IPS-NIHi7 (cell line): ENCODE results near the gene EYA4.
"Not testable (repeated sequence)": the region's sequence is repeated elsewhere in the genome, so short reads cannot be mapped to it uniquely, and the experiment has no call there.

Experiments
- DNase-seq: peaks from one replicate; pipeline ENCODE4 v3.0.0; 2012; ENCODE audit warnings: mixed read lengths; ENCODE audit errors: extremely low spot score

The EYA4 gene

DNA sequence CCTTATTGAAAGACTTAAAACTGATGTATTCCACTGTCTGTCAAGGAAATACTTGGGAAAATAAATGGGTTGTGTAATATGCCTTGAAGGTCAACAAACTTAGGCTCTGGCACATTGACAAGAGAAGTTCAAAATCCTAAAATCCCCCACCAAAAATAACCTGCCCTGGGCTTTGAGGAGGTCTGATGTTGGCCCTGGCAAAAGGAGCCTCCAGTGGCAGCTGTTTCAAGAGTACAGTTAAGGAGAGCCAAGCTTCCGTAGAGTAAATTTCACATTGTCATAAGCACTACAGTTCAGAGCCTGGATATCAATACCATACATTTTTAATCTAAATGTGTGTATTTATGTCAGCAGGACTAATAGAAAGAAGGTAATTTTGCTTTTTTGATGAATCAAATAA is 282.7 kb downstream of the EYA4 start:
- no peak for DNase-seq

DNA sequence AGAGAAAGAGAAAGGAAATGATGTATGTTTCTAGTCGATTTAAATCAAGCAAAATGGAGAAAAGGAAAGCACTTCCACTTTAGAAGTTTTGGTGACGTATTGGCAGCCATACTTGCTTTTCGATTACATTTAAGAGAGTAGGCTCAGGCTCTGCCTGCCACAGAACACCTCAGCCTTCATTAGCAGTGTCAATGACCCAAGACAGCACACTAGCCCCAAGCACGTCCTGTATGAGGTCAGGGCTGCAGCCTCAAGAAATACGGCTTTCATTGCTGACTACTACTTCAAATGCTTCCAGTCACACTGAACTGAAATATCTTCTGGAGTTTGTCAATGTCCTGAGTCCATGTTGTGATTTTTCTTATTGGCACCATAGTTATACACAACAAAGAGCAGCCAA is 285.3 kb downstream of the EYA4 start:
- no peak for DNase-seq

DNA sequence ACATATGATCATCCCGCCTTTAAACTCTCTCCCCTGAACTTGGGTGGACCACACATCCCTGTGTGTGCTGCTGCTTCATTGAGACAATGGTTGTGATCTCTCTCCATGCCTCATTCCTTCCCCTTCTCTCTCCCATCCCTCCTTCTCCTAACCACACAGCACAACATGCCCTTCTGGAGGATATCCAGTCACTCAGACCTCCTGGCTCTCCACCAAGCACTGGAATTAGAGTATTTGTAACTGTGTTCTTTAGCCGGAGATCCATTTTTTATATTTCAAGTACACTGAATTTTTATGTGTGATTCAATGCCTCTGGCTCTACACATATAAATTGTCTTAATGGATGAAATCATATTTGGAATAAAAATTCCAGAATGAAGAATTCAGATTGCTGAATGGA is 287.4 kb downstream of the EYA4 start:
- no peak for DNase-seq

DNA sequence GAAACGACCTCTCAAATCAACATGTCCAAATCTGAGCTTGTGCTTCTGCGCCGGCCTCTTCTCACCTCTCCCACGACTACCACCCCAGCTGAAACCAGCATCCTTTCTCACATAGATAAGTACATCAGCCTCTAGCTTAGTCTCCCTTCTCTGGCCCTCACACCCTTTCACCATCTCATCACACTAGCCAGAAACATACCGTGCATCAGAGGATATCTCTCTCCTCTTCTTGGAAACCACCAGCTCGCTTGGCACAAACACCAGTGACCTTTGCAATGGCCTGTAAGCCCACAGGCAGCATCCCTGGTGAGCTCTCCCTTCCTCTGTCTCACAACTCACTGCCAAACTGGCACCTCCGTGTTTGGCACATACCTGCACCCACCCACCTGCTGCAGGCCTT is 291.8 kb downstream of the EYA4 start:
- no peak for DNase-seq

DNA sequence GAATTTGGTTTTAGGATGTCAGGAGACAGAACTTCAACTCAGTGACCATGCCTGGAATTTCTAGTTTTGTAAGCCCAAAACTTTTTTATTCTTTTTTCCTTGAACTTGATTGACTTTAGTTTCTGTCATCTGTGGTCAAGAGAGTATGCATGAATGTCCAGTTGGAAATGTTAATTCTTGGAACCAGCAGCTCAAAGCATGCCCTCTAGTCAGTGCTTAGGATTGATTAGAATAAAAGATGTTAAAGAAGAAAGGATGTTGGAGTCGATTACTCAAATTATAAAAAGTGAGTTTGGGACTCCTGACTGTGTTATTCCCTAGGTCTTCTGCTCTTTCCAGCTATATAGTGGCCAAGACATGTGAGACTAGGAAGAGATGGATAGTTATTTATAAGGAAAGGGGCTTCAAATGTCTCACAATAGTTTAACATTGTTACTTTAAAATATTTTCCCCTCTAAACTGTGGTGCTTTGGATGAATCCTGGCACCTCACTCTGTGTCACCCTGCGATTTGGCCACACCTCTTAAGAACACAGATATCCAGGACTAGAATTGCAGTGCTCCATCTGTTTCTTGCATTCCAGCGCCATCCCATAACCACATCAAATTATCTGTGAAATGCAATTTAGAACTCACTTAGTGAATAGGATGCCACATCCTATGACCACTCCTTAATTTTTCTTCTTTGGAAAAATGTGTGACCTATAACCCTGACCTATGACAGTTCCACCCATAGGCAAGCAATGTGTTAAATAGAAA is 298.5 kb downstream of the EYA4 start:
- DNase-seq, result no peak

DNA sequence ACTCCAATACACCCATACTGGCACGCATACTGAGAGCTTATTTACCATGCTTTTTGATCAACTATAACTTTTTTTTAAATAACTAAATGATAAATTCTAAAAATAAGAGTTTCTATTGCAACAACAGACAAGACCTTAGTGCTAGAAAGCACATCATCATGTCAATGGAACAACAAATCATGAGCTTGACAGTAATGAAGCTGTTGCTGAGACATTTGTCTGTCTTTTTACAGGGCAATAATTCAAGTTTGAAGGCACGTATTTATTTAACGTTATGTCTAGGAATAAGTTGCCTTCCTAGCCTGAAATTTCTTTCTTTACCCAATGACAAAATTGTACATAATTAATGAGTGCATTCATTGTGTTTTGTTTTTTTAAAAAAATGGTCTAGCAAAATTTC is 299.2 kb downstream of the EYA4 start:
- DNase-seq, result no peak

DNA sequence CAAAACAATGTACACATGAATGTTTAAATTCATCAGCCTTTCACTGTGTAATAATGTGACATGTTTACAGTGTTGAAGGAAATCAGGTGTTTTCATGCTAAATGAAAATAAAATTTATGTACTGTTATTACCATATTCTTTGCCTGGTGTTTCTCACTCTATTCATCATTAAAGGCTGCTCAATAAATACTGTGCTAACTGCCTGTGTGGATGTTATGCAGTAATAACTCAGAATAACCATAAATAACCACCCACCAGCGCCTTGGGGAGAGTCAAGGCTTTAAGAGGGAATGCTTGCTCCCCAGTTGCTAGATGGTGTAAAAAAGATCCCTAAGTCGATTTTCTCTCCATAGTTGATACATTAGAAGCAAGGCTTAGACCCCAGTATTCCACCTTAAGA is 299.9 kb downstream of the EYA4 start:
- no peak for DNase-seq

DNA sequence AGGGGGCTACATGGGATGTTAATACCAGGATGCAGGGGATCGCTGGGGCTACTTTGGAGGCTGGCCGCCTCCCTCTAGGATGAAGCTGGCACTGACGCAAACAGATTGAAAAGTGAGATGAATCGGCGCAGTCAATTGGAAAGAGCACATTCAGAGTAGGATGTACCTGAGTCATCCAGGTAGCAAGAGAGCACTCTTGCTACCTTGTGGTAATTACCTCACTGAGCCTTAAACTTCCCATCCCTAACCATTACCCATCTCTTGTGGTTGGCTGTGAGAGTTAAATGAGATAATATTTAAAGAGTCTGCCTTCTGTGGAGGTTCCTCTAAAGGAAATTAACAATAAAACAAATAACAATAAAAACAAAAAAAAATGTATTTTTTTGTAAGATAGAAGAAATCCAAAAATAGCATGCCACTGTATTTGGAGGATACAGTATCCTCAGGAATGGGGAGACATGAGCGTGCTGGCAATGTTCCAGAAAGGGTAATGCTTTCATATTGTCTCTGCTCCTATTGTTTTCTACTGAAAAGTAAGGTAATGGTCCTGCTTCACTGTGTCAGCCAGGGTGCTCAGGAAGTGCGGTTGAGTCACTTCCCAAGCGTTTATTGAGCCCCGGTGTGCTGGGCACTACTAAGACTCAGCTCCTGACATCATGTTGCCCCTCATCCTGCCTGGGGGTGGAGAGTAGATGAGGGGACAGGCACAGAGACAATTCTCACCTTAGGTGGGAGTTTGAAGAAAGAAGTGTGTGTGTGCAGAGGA is 301.1 kb downstream of the EYA4 start:
- DNase-seq, result no peak

DNA sequence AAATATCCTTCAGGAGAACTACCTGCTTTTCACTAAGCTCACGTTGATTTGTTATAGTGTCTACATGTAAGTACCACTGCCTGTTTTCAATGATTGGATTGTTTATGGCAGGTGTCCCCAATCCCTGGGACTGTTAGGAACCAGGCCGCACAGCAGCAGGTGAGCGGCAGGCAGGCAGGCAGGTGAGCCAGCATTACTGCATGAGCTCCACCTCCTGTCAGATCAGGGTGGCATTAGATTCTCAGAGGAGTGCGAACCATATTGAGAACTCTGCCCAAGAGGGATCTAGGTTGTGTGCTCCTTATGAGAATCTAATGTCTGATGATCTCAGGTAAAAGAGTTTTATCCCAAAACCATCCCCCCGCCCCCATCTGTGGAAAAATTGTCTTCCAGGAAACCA is 303.3 kb downstream of the EYA4 start:
- no peak for DNase-seq

DNA sequence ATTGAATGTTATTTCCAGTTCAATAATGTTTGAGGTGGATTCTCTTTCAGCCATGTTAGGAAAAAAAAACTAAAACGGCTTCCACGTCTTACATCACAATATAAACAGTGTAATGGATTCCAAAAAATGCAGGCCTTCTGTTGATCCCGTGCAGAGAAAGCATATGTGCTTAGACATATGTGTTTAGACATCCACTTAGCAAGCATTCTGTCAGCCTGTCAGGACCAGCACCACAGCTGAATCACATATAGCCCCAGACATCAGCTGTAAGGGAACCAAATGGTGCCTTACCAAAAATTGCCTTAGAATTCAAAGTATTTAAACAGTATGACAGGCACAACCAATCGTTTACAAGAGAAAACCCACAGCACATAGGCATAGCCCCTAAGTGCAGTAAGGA is 304.9 kb downstream of the EYA4 start:
- DNase-seq, result no peak

DNA sequence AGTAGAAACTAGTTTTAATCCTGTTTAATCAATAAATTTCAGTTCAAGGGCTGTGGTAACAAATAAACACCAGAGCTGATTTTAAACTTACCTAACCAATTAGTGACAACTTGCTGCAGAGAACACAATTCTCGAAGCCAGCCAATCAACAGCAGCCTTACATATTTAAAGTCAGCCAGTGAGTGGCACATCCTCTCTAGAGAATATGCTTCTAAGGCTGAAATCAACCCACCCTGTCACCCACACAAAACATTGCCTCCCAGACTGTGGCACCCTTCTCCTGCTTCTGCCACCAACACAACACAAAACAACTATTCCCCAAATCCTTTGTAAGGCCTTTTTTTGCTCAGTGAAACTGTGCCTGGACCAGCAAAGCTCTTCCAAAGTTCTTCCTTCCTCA is 306.0 kb downstream of the EYA4 start:
- no peak for DNase-seq

DNA sequence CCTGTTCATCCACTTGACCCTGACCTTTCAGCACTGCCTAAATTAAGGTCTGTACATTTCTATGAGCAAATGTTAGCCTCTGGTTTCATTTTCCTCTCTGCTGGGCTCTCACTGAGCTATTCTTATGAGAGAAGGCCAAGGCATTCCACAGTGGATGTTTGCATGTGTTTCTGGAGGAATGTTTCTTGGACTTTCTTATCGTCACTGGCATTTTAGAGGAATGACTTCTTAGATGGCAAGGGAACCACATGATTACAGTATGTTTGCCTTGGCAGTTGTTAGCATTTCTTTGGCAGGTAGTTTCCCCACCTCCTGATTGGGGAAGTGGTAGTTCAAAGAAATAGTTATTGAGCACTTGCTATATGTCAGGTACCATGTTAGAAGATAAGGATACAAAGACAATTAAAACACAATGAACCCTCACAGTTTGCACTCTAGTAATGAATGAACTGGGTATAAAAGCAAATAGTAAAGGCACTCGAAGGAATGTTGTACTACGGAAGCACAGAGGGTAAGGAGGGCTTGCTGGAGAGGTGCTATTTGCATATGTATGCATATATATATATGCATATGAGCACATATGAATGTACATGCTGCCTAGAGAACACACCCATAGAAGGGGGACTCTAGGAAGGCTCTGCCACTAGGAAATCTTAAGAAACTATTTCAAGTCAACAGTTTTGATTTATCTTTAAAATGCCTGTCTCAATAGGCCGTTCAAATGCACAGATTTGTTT is 307.4 kb downstream of the EYA4 start:
- no peak for DNase-seq

DNA sequence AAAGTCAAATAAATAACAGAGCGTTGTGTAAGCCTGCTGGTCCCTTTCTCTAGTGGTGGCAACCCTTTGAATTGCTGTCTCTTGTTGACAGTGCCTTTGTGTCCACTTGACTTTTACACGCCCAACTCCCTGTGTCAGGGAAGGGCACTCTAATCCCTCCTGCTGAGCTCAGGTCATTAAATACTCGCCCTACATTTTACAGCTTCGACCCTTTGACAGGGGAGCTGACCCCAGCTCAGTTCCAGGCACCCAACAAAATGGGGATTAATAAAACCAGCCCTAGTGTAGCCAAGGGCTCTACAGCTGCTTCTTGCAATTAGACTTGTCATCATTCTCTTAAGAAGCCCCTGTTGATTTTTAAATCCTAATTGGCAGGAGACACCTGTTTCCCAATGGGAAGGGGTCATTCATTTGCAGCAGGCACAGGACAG is 308.2 kb downstream of the EYA4 start:
- DNase-seq, result no peak

DNA sequence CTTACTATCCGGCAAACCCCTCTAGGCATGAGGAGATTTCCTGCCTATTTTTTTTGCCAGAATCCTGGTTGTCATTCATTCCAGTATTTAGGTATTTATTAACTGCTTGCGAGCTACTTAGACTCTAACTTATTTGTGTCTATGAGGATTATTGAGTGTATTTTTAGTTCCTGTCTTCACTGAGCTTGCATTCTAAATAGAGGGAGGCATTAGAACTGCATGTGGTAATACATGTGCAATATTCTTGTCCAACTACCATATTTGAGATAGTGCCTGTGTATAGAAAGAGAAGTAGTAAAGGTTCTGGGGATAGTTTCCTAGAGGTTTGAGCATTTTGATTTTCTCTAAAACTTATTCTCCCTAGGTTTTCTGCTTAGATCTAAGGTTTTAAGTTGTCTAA is 308.9 kb downstream of the EYA4 start:
- no peak for DNase-seq

DNA sequence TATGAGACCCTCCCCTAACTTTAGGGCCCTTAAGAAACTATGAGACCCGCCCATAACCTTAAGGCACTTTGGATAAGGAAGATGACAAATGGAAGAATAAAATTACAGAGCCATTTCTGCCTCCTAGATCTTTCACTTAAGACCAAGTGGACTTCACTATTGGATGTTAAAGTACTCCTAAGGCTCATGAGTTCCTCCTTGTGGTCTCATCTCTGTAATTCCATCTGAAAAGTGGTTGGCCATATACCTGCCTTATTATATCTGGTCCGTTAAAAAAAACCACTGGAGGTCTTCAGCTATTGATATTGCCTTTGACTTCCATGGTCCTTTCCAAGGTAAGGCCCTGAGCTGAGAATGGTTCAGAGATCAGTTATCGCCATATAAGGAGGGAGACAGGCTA is 310.3 kb downstream of the EYA4 start:
- DNase-seq, result no peak

DNA sequence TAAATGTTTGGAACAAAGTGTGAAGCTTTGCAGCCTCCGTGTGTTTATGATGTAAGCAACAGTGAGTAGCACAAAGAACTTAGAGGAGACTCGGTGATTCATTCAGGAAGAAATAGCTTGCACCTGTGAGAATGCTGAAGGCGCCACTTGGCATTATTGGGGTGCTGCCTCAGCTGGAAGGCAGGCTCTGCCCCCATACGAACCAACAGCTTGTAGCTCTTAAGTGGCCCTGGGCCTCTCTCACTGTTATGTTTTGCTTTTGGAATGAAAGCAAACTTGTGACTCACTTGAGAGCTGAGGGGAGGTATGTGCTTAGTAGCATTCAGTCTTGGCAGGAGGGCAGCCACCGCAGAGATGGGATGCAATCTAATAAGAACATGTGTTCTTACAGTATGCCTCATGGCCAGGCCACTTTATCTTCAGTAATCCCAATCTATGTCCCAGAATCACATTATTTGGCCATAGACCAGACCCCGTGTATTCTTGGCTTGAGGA is 310.7 kb downstream of the EYA4 start:
- DNase-seq, result no peak

DNA sequence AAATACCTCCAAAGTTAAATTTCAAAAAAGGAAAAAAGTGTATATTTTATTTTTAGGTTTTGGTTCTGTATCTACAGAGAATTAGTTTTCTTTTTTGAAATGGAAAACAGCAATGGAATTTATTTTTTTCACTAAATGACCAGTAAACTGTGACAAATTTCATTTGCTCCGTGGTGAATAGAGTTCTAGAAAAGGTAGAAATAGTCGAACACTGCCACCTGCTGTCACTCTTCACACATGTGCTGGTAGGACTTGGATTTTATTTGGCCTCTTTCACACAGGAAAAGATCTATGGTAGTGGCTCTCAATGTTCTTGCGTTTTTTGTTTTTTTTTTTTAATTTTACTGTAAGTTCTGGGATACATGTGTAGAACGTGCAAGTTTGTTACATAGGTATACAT is 312.5 kb downstream of the EYA4 start:
- peak; percentile 45 for DNase-seq

DNA sequence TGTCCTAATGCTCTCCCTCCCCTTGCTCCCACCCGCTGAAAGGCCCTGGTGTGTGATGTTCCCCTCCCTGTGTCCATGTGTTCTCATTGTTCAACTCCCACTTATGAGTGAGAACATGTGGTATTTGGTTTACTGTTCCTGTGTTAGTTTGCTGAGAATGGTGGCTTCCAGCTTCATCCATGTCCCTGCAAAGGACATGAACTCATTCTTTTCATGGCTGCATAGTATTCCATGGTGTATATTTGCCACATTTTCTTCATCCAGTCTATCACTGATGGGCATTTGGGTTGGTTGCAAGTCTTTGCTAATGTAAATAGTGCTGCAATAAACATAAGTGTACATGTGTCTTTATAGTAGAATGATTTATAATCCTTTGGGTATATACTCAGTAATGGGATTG is 313.0 kb downstream of the EYA4 start:
- DNase-seq, result not testable (repeated sequence)

DNA sequence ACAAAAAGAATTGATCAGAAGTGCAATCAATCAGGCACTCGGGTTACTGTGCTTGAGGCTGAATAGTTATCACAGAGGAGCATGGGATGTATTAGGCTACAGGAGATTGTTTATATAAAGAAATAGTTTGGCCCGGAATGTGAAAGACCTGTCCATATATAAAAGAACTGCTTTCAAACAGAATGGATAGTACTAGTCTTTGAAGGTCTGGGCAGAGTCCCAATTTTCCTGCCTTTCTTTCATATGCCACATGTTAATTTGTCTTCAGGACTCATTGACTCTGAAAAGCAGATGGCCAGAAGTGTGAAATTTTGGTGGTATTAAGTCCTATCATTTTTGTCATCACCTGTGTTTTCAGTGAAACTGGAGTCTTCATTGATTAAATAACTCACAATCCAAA is 314.5 kb downstream of the EYA4 start:
- no peak for DNase-seq

DNA sequence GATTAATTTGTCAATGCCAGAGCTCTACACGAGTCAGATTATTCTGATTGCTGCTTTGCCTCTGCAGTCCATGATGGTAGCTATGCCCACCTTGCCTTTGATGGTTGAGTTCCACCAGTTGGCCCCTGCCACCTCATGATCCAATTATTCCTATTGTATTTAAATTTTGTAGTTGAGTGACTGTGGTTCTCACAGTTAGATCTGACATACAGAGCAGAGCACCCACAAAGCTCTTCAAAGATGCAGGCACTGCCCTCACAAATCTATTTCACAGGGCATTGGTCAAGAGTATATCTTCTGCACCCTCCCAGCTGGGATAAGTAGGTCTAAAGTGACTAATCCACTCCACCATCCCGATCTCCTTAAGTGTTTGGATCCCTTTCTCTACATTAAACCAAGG is 318.8 kb downstream of the EYA4 start:
- no peak for DNase-seq

DNA sequence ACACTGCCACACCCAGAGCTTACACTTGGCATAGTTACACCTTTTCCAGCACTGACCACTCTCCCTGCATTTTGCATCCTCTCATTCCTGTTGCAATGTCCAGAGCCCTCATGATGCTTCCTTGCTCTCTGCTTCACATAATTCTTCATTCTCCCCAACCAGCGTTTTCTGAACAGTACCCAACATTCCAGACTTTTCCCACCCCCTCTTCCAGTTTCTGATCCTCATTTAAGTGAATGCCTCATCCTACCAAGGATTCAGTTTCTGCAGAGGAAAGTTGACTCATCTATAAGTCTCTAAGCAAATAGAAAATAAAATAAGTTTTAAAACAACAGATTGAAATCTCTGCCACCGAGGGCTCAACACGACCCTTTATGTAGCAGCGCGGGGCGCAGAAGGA is 326.5 kb downstream of the EYA4 start:
- DNase-seq, result no peak
